Smooth muscle cell of bladder (primary cell): ENCODE measurements around the gene SLC35E4. TPM values are rescaled to one million over a fixed set of nuclear protein-coding genes. Genes with fewer than 3 reads are reported as not detected.

ENCODE experiments used
- total RNA-seq: library from RNA; depleted of rRNA; stranded (reverse); fragments of >200 nt; gene quantifications from 2 replicates; pipeline ENCODE4 v1.2.3, GENCODE V29; 2014

The SLC35E4 gene
- 6.3 and 8.5 TPM in 2 replicates for total RNA-seq

GRCh38 chr22:30635273-30636225, at the start of gene SLC35E4:
Gene SLC35E4 (plus strand): TSS chr22:30635781. CDS start chr22:30636451, 670 bp downstream.

GRCh38 chr22:30591588-30592359, 43.8 kb upstream of the SLC35E4 start, which contains the start of gene PES1:
Gene PES1 (minus strand): TSS chr22:30591910. CDS start chr22:30591833, 77 bp downstream.

GRCh38 chr22:30606455-30607299, 28.9 kb upstream of the SLC35E4 start, which contains the start of gene TCN2:
Gene TCN2 (plus strand): TSS chr22:30607174. CDS start chr22:30607332, 158 bp downstream.

GRCh38 chr22:30667494-30668385, 32.2 kb downstream of the SLC35E4 start, which contains the start of gene DUSP18:
Gene DUSP18 (minus strand): TSS chr22:30667875. CDS start chr22:30664003, 3,872 bp downstream.

GRCh38 chr22:30694640-30695350, 59.2 kb downstream of the SLC35E4 start, which contains the start of gene OSBP2:
Gene OSBP2 (plus strand): TSS chr22:30694874. CDS start chr22:30694910, 36 bp downstream.

Other genes with a start within 250 kb of the SLC35E4 start
- gene RNF215, start 248.4 kb upstream of the SLC35E4 start, total RNA-seq, result 26.2 and 32.8 TPM in 2 replicates
- gene SEC14L2, start 238.8 kb upstream of the SLC35E4 start, total RNA-seq, result 6.8 and 9.3 TPM in 2 replicates
- 5.1 and 6.7 TPM in 2 replicates for gene MTFP1, start 210.0 kb upstream of the SLC35E4 start, total RNA-seq
- gene SEC14L3, start 163.8 kb upstream of the SLC35E4 start, total RNA-seq, result under 0.01 TPM in 1 of 2 replicates, not detected in the other
- gene SEC14L4, start 130.1 kb upstream of the SLC35E4 start, total RNA-seq, result 0.14 and 0.18 TPM in 2 replicates
- 0.14 and 0.18 TPM in 2 replicates for gene SEC14L6, start 89.0 kb upstream of the SLC35E4 start, total RNA-seq
- 0.18 and 0.43 TPM in 2 replicates for gene GAL3ST1, start 61.1 kb upstream of the SLC35E4 start, total RNA-seq
- gene PES1, start 43.9 kb upstream of the SLC35E4 start, total RNA-seq, result 96.0 and 108 TPM in 2 replicates
- gene TCN2, start 28.6 kb upstream of the SLC35E4 start, total RNA-seq, result 2.0 and 2.4 TPM in 2 replicates
- gene DUSP18, start 32.1 kb downstream of the SLC35E4 start, total RNA-seq, result 3.8 and 5.6 TPM in 2 replicates
- gene OSBP2, start 59.1 kb downstream of the SLC35E4 start, total RNA-seq, result 0.83 and 1.00 TPM in 2 replicates